Measurements from ENCODE around the gene CCIN.
A peak's percentile ranks its signal among the peaks of the same experiment; 100 is the strongest.
"Not testable (repeated sequence)": the region's sequence is repeated elsewhere in the genome, so short reads cannot be mapped to it uniquely, and the experiment has no call there.

Gene CCIN

GRCh38 chr9:36169166-36169565 is at the start of gene CCIN:
TSS of gene CCIN (plus strand) at chr9:36169388. CDS start at chr9:36169503, 115 bp downstream.
- no peak for DNase-seq

- DNase-seq, result no peak
Measured at GRCh38 chr9:36119476-36119875, 49.7 kb upstream of the CCIN start.

- DNase-seq, result peak; percentile 67
Measured at GRCh38 chr9:36120705-36121104, 48.5 kb upstream of the CCIN start.

GRCh38 chr9:36121971-36122370 is 47.2 kb upstream of the CCIN start:
- DNase-seq, result no peak

GRCh38 chr9:36123515-36123914 is 45.7 kb upstream of the CCIN start:
- no peak for DNase-seq

GRCh38 chr9:36125062-36125855 is 43.9 kb upstream of the CCIN start:
- DNase-seq, result no peak

GRCh38 chr9:36126016-36126730 is 43.0 kb upstream of the CCIN start:
- DNase-seq, result no peak

- peak; percentile 62 for DNase-seq
Measured at GRCh38 chr9:36127652-36128244, 41.4 kb upstream of the CCIN start.

- DNase-seq, result no peak
Measured at GRCh38 chr9:36128349-36128748, 40.8 kb upstream of the CCIN start.

GRCh38 chr9:36129139-36129538 is 40.0 kb upstream of the CCIN start:
- no peak for DNase-seq

GRCh38 chr9:36131666-36132065 is 37.5 kb upstream of the CCIN start:
- not testable (repeated sequence) for DNase-seq

GRCh38 chr9:36132086-36132485 is 37.1 kb upstream of the CCIN start:
- DNase-seq, result no peak

- DNase-seq, result no peak
Measured at GRCh38 chr9:36134761-36135505, 34.3 kb upstream of the CCIN start.

- no peak for DNase-seq
Measured at GRCh38 chr9:36135741-36136271, 33.4 kb upstream of the CCIN start.

GRCh38 chr9:36136272-36136893 is 32.8 kb upstream of the CCIN start, which contains the start of gene GLIPR2:
TSS of gene GLIPR2 (plus strand) at chr9:36136733. CDS start at chr9:36136779, 46 bp downstream.
- DNase-seq, result peak; percentile 92

GRCh38 chr9:36136894-36137391 is 32.2 kb upstream of the CCIN start:
- DNase-seq, result no peak

- DNase-seq, result no peak
Measured at GRCh38 chr9:36137392-36138004, 31.7 kb upstream of the CCIN start.

GRCh38 chr9:36138496-36138895 is 30.7 kb upstream of the CCIN start:
- DNase-seq, result no peak

GRCh38 chr9:36138901-36139300 is 30.3 kb upstream of the CCIN start:
- no peak for DNase-seq

GRCh38 chr9:36140086-36141084 is 28.8 kb upstream of the CCIN start:
- no peak for DNase-seq

Data from hematopoietic multipotent progenitor cell treated with erythropoietin and hydrocortisone succinate and interleukin-3 and kit ligand, for 4 days (in vitro differentiated cells).